Mesenchymal stem cell (in vitro differentiated cells and primary cell): ENCODE data around the gene ARHGAP9.
A peak's percentile ranks its signal among the peaks of the same experiment; 100 is the strongest.
"Not testable (repeated sequence)": the region's sequence is repeated elsewhere in the genome, so short reads cannot be mapped to it uniquely, and the experiment has no call there.

Source experiments
- DNase-seq: peaks from one replicate; pipeline ENCODE4 v3.0.0-alpha.2; 2013
- H2AFZ ChIP-seq: one replicate; pipeline ENCODE4 v1.6.1; 2013; ENCODE audit warnings: low read depth, mild to moderate bottlenecking, control low read depth, inconsistent platforms, low read length, moderate library complexity
- H2AK5ac ChIP-seq: 2 replicates; pipeline ENCODE4 v1.6.1; 2013; ENCODE audit warnings: low read length, moderate library complexity, mild to moderate bottlenecking, inconsistent platforms; ENCODE audit not compliant: severe bottlenecking
- H2BK120ac ChIP-seq: one replicate; pipeline ENCODE4 v1.6.1; 2013; ENCODE audit warnings: low read depth, mild to moderate bottlenecking, inconsistent platforms, low read length, moderate library complexity
- H2BK12ac ChIP-seq, 2 experiments: one replicate each; pipeline ENCODE4 v1.6.1; 2013; ENCODE audit warnings: inconsistent platforms in 2 of 2, low read length in 2 of 2, mild to moderate bottlenecking in 2 of 2, moderate library complexity in 2 of 2, control low read depth in 1 of 2
- H2BK15ac ChIP-seq: one replicate; pipeline ENCODE4 v1.6.1; 2013; ENCODE audit warnings: mild to moderate bottlenecking, low read depth, inconsistent platforms; ENCODE audit not compliant: poor library complexity, severe bottlenecking
- H2BK5ac ChIP-seq: 2 replicates; pipeline ENCODE4 v1.6.1; 2013; ENCODE audit warnings: low read depth, mild to moderate bottlenecking, low read length, control low read depth, inconsistent platforms; ENCODE audit not compliant: poor library complexity, severe bottlenecking
- H3K14ac ChIP-seq, 2 experiments: one replicate each; pipeline ENCODE4 v1.6.1; 2013; ENCODE audit warnings: inconsistent platforms in 2 of 2, low read length in 2 of 2, control low read depth in 1 of 2, mild to moderate bottlenecking in 1 of 2, moderate library complexity in 1 of 2
- H3K18ac ChIP-seq, 2 experiments: one replicate each; pipeline ENCODE4 v1.6.1; 2013; ENCODE audit warnings: inconsistent platforms in 2 of 2, low read length in 2 of 2, control low read depth in 1 of 2, low read depth in 1 of 2, mild to moderate bottlenecking in 1 of 2
- H3K23ac ChIP-seq, 2 experiments: one replicate each; pipeline ENCODE4 v1.6.1; 2013; ENCODE audit warnings: inconsistent platforms in 2 of 2, low read length in 2 of 2, mild to moderate bottlenecking in 2 of 2, moderate library complexity in 2 of 2, control low read depth in 1 of 2
- H3K27ac ChIP-seq: 2 replicates; pipeline ENCODE4 v1.5.1; 2013; ENCODE audit warnings: mild to moderate bottlenecking, moderate library complexity, low read length, control low read depth, inconsistent platforms; ENCODE audit not compliant: poor library complexity, severe bottlenecking
- H3K27me3 ChIP-seq, 2 experiments: 2 replicates each; pipeline versions ENCODE4 v1.6.1 to v1.7.0; 2013; ENCODE audit warnings: low read length in 2 of 2, mild to moderate bottlenecking in 2 of 2, moderate library complexity in 2 of 2, control low read depth in 1 of 2, inconsistent platforms in 1 of 2; ENCODE audit not compliant: control insufficient read depth in 1 of 2, insufficient read depth in 1 of 2
- H3K36me3 ChIP-seq, 2 experiments: 2 replicates each; pipeline versions ENCODE4 v1.6.1 to v1.7.0; 2013; ENCODE audit warnings: low read length in 2 of 2, control low read depth in 1 of 2, inconsistent platforms in 1 of 2, low read depth in 1 of 2, mild to moderate bottlenecking in 1 of 2; ENCODE audit not compliant: insufficient read depth in 2 of 2, control insufficient read depth in 1 of 2
- H3K4ac ChIP-seq, 2 experiments: one replicate each; pipeline ENCODE4 v1.6.1; 2013; ENCODE audit warnings: inconsistent platforms in 2 of 2, low read length in 2 of 2, mild to moderate bottlenecking in 2 of 2, moderate library complexity in 2 of 2, control low read depth in 1 of 2, low read depth in 1 of 2
- H3K4me1 ChIP-seq: 2 replicates; pipeline ENCODE4 v1.6.1; 2013; ENCODE audit warnings: low read depth, low read length, control low read depth; ENCODE audit not compliant: control insufficient read depth, insufficient read depth
- H3K4me2 ChIP-seq: 2 replicates; pipeline ENCODE4 v1.6.1; 2013; ENCODE audit warnings: low read length, mild to moderate bottlenecking, inconsistent platforms; ENCODE audit not compliant: poor library complexity, severe bottlenecking
- H3K4me3 ChIP-seq, 2 experiments: 2 replicates each; pipeline versions ENCODE4 v1.5.1 to v1.7.0; 2013; ENCODE audit warnings: low read length in 2 of 2, mild to moderate bottlenecking in 2 of 2, control low read depth in 1 of 2, low read depth in 1 of 2; ENCODE audit not compliant: insufficient read depth in 1 of 2
- H3K79me1 ChIP-seq: replicated peaks from 2 replicates; pipeline ENCODE4 v1.6.1; 2013; ENCODE audit warnings: mild to moderate bottlenecking, control low read depth, low read length, inconsistent platforms; ENCODE audit not compliant: poor library complexity, severe bottlenecking
- H3K9ac ChIP-seq: 2 replicates; pipeline ENCODE4 v1.7.0; 2013; ENCODE audit warnings: mild to moderate bottlenecking, low read length, moderate library complexity
- H3K9me3 ChIP-seq: 2 replicates; pipeline ENCODE4 v1.7.0; 2013; ENCODE audit warnings: mild to moderate bottlenecking, low read length; ENCODE audit not compliant: control insufficient read depth
- H4K8ac ChIP-seq: one replicate; pipeline ENCODE4 v1.6.1; 2013; ENCODE audit warnings: inconsistent platforms, mild to moderate bottlenecking, low read length, moderate library complexity
- H4K91ac ChIP-seq: one replicate; pipeline ENCODE4 v1.6.1; 2013; ENCODE audit warnings: mild to moderate bottlenecking, low read length, inconsistent platforms
- WGBS: methylation state at CpG from one replicate; pipeline ENCODE4 v1.1.7; 2013; ENCODE audit warnings: mixed read lengths; 5-methylcytosine and 5-hydroxymethylcytosine counted together

The ARHGAP9 gene

DNA sequence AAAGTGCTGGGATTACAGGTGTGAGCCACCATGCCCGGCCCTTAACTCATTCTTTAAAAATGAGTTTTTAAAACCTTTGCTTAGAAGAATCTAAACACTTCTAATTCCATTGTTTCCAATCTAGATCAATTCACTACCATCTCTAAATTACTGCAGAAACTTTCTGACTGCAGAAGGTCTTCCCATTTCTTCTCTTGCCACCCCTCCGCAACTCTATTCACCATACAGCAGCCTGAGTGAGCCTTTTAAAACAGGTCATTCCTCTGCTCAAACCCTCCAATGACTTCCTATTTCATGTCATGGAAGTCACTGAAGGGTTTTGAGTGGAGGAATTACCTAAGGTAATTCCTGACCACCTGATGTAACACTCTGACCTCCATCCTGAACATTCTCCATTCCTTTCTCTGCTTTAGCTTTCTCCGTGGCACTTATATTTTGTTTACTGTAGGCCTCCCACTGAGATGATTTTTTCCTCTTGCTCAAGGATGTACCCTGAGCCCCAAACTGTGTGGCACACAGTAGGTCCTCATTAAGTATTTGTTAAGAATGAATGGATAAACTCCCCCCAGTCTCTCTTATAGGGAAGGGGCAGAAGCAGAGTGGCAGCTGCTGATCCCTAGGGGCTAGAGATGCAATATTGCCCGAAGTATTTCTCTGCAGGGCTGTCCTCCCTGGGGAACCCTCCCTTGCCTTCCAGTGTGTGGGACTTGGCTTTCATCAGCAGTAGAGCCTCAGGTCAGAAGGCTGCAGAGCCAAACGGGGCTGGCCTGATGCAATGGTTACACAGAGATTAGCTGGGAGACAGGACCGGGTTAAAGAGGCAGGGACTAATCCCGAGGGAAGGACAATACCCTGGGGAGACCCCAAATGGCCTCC is 39.5 kb upstream of the ARHGAP9 start:
- H3K79me1 ChIP-seq = peaks cover 5% of the 10 kb centered on the region
- no peak overlapping the region for H4K8ac ChIP-seq
- peak overlapping the region; percentile 14 to 15 for H3K4ac ChIP-seq
- H2BK12ac ChIP-seq = no peak overlapping the region
- H3K14ac ChIP-seq = peak overlapping the region in 1 of 2 experiments; percentile 82
- no peak overlapping the region for H2BK5ac ChIP-seq
- H3K18ac ChIP-seq = peak overlapping the region in 1 of 2 experiments; percentile 94
- peaks cover 26 to 50% of the 10 kb centered on the region in 2 experiments for H3K36me3 ChIP-seq
- no peaks in the 10 kb centered on the region for H3K27me3 ChIP-seq
- WGBS = 33% methylated on average over 7 of the region's 7 CpGs
- peak overlapping the region; percentile 19 for H4K91ac ChIP-seq
- H2BK15ac ChIP-seq = no peak overlapping the region
- peak overlapping the region; percentile 71 for H3K4me2 ChIP-seq
- H3K9me3 ChIP-seq = no peaks in the 10 kb centered on the region
- peaks cover 21% of the 10 kb centered on the region for H3K4me1 ChIP-seq
- H3K4me3 ChIP-seq = peak overlapping the region; percentile 66 to 94
- peak overlapping the region; percentile 98 for H3K9ac ChIP-seq
- DNase-seq = peak; percentile 43
- H3K23ac ChIP-seq = no peak overlapping the region
- peak overlapping the region; percentile 95 for H3K27ac ChIP-seq
- no peak overlapping the region for H2AFZ ChIP-seq
- H2AK5ac ChIP-seq = no peak overlapping the region
- no peak overlapping the region for H2BK120ac ChIP-seq

DNA sequence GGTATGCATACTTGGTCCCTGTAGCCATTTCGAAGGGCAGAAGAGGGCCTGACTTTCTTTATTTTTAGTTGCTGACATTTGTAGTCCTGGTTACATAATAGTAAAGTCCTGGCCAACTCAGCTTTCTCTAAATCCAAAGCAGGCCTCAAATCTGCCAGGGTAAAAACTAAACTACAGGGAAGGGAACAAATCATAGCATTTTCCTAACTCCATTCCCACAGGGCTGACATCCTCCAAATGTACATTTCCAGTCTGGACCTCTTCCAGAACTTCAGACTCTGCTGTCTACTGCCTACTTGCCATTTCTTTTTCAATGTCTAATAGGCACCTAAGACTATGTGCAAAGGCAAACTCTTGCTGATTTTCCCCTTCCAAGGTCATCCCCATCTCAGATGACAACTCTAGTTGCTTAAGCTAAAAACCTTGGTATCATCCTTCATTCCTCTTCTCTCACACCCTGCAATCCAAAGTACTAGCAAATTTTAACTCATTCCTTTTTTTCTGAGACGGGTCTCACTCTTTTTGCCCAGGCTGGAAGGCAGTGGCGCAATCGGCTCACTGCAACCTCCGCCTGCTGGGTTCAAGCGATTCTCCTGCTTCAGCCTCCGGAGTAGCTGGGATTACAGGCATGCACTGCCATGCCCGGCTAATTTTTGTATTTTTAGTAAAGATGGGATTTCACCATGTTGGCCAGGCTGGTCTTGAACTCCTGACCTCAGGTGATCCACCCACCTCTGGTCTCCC is 38.7 kb upstream of the ARHGAP9 start:
- no peak overlapping the region for H2BK120ac ChIP-seq
- no peak overlapping the region for H3K4ac ChIP-seq
- H3K23ac ChIP-seq = peak overlapping the region in 1 of 2 experiments; percentile 68
- no peak overlapping the region for H3K14ac ChIP-seq
- H2AK5ac ChIP-seq = no peak overlapping the region
- no peaks in the 10 kb centered on the region for H3K27me3 ChIP-seq
- no peak overlapping the region for H2BK12ac ChIP-seq
- H3K4me3 ChIP-seq = peak overlapping the region in 1 of 2 experiments; percentile 94
- H3K18ac ChIP-seq = no peak overlapping the region
- H2AFZ ChIP-seq = no peak overlapping the region
- H3K9me3 ChIP-seq = no peaks in the 10 kb centered on the region
- H3K36me3 ChIP-seq = peaks cover 25 to 52% of the 10 kb centered on the region in 2 experiments
- peak overlapping the region; percentile 98 for H3K9ac ChIP-seq
- H3K79me1 ChIP-seq = peaks cover 6% of the 10 kb centered on the region
- no peak overlapping the region for H2BK15ac ChIP-seq
- H3K4me1 ChIP-seq = peaks cover 17% of the 10 kb centered on the region
- H3K27ac ChIP-seq = no peak overlapping the region
- no peak overlapping the region for H4K8ac ChIP-seq
- WGBS = 92% methylated on average over 7 of the region's 8 CpGs
- H4K91ac ChIP-seq = no peak overlapping the region
- DNase-seq = peak; percentile 15
- no peak overlapping the region for H2BK5ac ChIP-seq
- H3K4me2 ChIP-seq = peak overlapping the region; percentile 71

DNA sequence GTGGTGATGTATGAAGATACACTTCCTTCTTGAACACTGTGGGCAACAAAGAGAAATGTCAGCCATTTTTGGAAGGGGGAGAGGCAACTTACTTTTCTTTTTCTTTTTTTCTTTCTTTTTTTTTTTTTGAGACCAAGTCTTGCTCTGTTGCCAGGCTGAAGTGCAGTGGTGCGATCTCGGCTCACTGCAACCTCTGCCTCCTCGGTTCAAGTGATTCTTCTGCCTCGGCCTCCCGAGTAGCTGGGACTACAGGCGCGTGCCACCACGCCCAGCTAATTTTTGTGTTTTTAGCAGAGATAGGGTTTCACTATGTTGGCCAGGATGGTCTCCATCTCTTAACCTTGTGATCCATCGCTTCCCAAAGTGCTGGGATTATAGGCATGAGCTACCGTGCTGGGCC is 38.1 kb upstream of the ARHGAP9 start:
- whole genome bisulfite sequencing = 98% methylated on average over 10 of the region's 10 CpGs
- not testable (repeated sequence) for H4K91ac ChIP-seq, H2AFZ ChIP-seq, H3K4me2 ChIP-seq, H2BK12ac ChIP-seq, H3K14ac ChIP-seq, H2BK15ac ChIP-seq, H2BK5ac ChIP-seq, DNase-seq, H3K23ac ChIP-seq, H3K27me3 ChIP-seq, H3K79me1 ChIP-seq, H3K27ac ChIP-seq, H2BK120ac ChIP-seq, H3K9me3 ChIP-seq, H3K18ac ChIP-seq, H4K8ac ChIP-seq, H3K4ac ChIP-seq, H2AK5ac ChIP-seq
- Histone ChIP-seq H3K4me3 (peak overlapping the region in 1 of 2 experiments; percentile 94), H3K9ac (peak overlapping the region; percentile 98), H3K36me3 (peaks cover 29 to 58% of the 10 kb centered on the region in 2 experiments), H3K4me1 (peaks cover 17% of the 10 kb centered on the region)

DNA sequence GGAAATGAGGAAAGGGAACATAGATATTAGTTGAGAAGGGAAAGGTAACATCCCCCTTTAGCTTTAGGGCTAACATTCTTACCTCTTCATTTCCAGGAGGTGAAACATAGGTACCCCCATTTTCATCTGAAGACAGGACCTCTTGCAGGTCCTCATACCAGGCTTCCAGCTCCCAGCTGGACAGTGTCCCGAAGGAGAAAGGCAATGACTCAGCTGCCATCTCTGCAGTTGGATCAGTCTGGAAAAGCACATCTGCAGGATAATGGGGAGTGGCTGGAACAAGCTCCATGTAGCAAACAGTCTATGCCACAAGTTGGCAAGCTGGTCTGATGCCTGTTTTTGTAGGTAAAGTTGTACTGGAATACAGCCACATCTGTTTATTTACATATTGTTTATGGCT is 37.5 kb upstream of the ARHGAP9 start:
- Histone ChIP-seq H3K23ac (no peak overlapping the region), H3K79me1 (peaks cover 9% of the 10 kb centered on the region), H3K4me1 (peaks cover 15% of the 10 kb centered on the region), H3K4me3 (peak overlapping the region in 1 of 2 experiments; percentile 94), H3K4me2 (no peak overlapping the region), H2BK15ac (no peak overlapping the region), H3K27ac (no peak overlapping the region), H2BK12ac (no peak overlapping the region), H3K14ac (no peak overlapping the region), H3K36me3 (peaks cover 32 to 64% of the 10 kb centered on the region in 2 experiments), H2BK5ac (no peak overlapping the region), H3K9ac (peak overlapping the region; percentile 98), H2AFZ (no peak overlapping the region), H4K91ac (no peak overlapping the region), H4K8ac (no peak overlapping the region), H3K9me3 (no peaks in the 10 kb centered on the region), H2BK120ac (no peak overlapping the region), H3K4ac (no peak overlapping the region), H2AK5ac (no peak overlapping the region), H3K27me3 (no peaks in the 10 kb centered on the region), H3K18ac (no peak overlapping the region)
- peak; percentile 72 for DNase-seq
- 34% methylated on average over 1 of the region's 1 CpG for WGBS
